Mesenchymal stem cell (in vitro differentiated cells and primary cell): Measurements from ENCODE around the gene BTN2A1.

Experiments used
- DNase-seq: peaks from one replicate; pipeline ENCODE4 v3.0.0-alpha.2; 2013
- H2AFZ ChIP-seq: one replicate; pipeline ENCODE4 v1.6.1; 2013; ENCODE audit warnings: low read depth, mild to moderate bottlenecking, control low read depth, inconsistent platforms, low read length, moderate library complexity
- H2AK5ac ChIP-seq: 2 replicates; pipeline ENCODE4 v1.6.1; 2013; ENCODE audit warnings: low read length, moderate library complexity, mild to moderate bottlenecking, inconsistent platforms; ENCODE audit not compliant: severe bottlenecking
- H2BK120ac ChIP-seq: one replicate; pipeline ENCODE4 v1.6.1; 2013; ENCODE audit warnings: low read depth, mild to moderate bottlenecking, inconsistent platforms, low read length, moderate library complexity
- H2BK12ac ChIP-seq, 2 experiments: one replicate each; pipeline ENCODE4 v1.6.1; 2013; ENCODE audit warnings: inconsistent platforms in 2 of 2, low read length in 2 of 2, mild to moderate bottlenecking in 2 of 2, moderate library complexity in 2 of 2, control low read depth in 1 of 2
- H2BK15ac ChIP-seq: one replicate; pipeline ENCODE4 v1.6.1; 2013; ENCODE audit warnings: mild to moderate bottlenecking, low read depth, inconsistent platforms; ENCODE audit not compliant: poor library complexity, severe bottlenecking
- H2BK5ac ChIP-seq: 2 replicates; pipeline ENCODE4 v1.6.1; 2013; ENCODE audit warnings: low read depth, mild to moderate bottlenecking, low read length, control low read depth, inconsistent platforms; ENCODE audit not compliant: poor library complexity, severe bottlenecking
- H3K14ac ChIP-seq, 2 experiments: one replicate each; pipeline ENCODE4 v1.6.1; 2013; ENCODE audit warnings: inconsistent platforms in 2 of 2, low read length in 2 of 2, control low read depth in 1 of 2, mild to moderate bottlenecking in 1 of 2, moderate library complexity in 1 of 2
- H3K18ac ChIP-seq, 2 experiments: one replicate each; pipeline ENCODE4 v1.6.1; 2013; ENCODE audit warnings: inconsistent platforms in 2 of 2, low read length in 2 of 2, control low read depth in 1 of 2, low read depth in 1 of 2, mild to moderate bottlenecking in 1 of 2
- H3K23ac ChIP-seq, 2 experiments: one replicate each; pipeline ENCODE4 v1.6.1; 2013; ENCODE audit warnings: inconsistent platforms in 2 of 2, low read length in 2 of 2, mild to moderate bottlenecking in 2 of 2, moderate library complexity in 2 of 2, control low read depth in 1 of 2
- H3K27ac ChIP-seq: 2 replicates; pipeline ENCODE4 v1.5.1; 2013; ENCODE audit warnings: mild to moderate bottlenecking, moderate library complexity, low read length, control low read depth, inconsistent platforms; ENCODE audit not compliant: poor library complexity, severe bottlenecking
- H3K27me3 ChIP-seq, 2 experiments: 2 replicates each; pipeline versions ENCODE4 v1.6.1 to v1.7.0; 2013; ENCODE audit warnings: low read length in 2 of 2, mild to moderate bottlenecking in 2 of 2, moderate library complexity in 2 of 2, control low read depth in 1 of 2, inconsistent platforms in 1 of 2; ENCODE audit not compliant: control insufficient read depth in 1 of 2, insufficient read depth in 1 of 2
- H3K36me3 ChIP-seq, 2 experiments: 2 replicates each; pipeline versions ENCODE4 v1.6.1 to v1.7.0; 2013; ENCODE audit warnings: low read length in 2 of 2, control low read depth in 1 of 2, inconsistent platforms in 1 of 2, low read depth in 1 of 2, mild to moderate bottlenecking in 1 of 2; ENCODE audit not compliant: insufficient read depth in 2 of 2, control insufficient read depth in 1 of 2
- H3K4ac ChIP-seq, 2 experiments: one replicate each; pipeline ENCODE4 v1.6.1; 2013; ENCODE audit warnings: inconsistent platforms in 2 of 2, low read length in 2 of 2, mild to moderate bottlenecking in 2 of 2, moderate library complexity in 2 of 2, control low read depth in 1 of 2, low read depth in 1 of 2
- H3K4me1 ChIP-seq: 2 replicates; pipeline ENCODE4 v1.6.1; 2013; ENCODE audit warnings: low read depth, low read length, control low read depth; ENCODE audit not compliant: control insufficient read depth, insufficient read depth
- H3K4me2 ChIP-seq: 2 replicates; pipeline ENCODE4 v1.6.1; 2013; ENCODE audit warnings: low read length, mild to moderate bottlenecking, inconsistent platforms; ENCODE audit not compliant: poor library complexity, severe bottlenecking
- H3K4me3 ChIP-seq, 2 experiments: 2 replicates each; pipeline versions ENCODE4 v1.5.1 to v1.7.0; 2013; ENCODE audit warnings: low read length in 2 of 2, mild to moderate bottlenecking in 2 of 2, control low read depth in 1 of 2, low read depth in 1 of 2; ENCODE audit not compliant: insufficient read depth in 1 of 2
- H3K79me1 ChIP-seq: replicated peaks from 2 replicates; pipeline ENCODE4 v1.6.1; 2013; ENCODE audit warnings: mild to moderate bottlenecking, control low read depth, low read length, inconsistent platforms; ENCODE audit not compliant: poor library complexity, severe bottlenecking
- H3K9ac ChIP-seq: 2 replicates; pipeline ENCODE4 v1.7.0; 2013; ENCODE audit warnings: mild to moderate bottlenecking, low read length, moderate library complexity
- H3K9me3 ChIP-seq: 2 replicates; pipeline ENCODE4 v1.7.0; 2013; ENCODE audit warnings: mild to moderate bottlenecking, low read length; ENCODE audit not compliant: control insufficient read depth
- H4K8ac ChIP-seq: one replicate; pipeline ENCODE4 v1.6.1; 2013; ENCODE audit warnings: inconsistent platforms, mild to moderate bottlenecking, low read length, moderate library complexity
- H4K91ac ChIP-seq: one replicate; pipeline ENCODE4 v1.6.1; 2013; ENCODE audit warnings: mild to moderate bottlenecking, low read length, inconsistent platforms
- WGBS: methylation state at CpG from one replicate; pipeline ENCODE4 v1.1.7; 2013; ENCODE audit warnings: mixed read lengths; 5-methylcytosine and 5-hydroxymethylcytosine counted together

BTN2A1 gene

DNA sequence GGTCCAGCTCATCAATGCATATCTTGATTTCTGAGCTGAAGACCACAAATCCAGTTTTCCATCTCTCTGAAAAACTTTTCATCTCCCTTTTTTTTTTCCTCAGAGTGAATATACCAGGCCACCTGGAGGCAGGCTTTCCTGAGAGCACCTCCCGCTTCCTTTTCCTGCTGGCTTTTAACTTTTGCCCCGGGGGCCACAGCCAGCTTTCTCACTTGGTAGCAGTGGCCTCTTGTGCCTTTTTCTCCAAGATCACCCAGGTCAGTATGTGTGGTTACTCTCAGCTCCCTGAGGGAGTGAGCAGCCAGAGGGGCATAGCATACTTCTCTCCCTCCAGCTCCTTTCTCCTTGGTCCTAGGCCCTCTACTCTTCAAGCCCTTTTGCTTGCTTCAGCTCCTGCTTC, 42.3 kb downstream of the BTN2A1 start, which contains the start of gene BTN1A1:
TSS of gene BTN1A1 (plus strand) at position 202 of the 400 bp plus-strand sequence. CDS start 984 bp downstream, outside the sequence.
- 46% methylated on average over 2 of the region's 2 CpGs for WGBS
- H3K4me2 ChIP-seq = no peak within 1 kb of the TSS

DNA sequence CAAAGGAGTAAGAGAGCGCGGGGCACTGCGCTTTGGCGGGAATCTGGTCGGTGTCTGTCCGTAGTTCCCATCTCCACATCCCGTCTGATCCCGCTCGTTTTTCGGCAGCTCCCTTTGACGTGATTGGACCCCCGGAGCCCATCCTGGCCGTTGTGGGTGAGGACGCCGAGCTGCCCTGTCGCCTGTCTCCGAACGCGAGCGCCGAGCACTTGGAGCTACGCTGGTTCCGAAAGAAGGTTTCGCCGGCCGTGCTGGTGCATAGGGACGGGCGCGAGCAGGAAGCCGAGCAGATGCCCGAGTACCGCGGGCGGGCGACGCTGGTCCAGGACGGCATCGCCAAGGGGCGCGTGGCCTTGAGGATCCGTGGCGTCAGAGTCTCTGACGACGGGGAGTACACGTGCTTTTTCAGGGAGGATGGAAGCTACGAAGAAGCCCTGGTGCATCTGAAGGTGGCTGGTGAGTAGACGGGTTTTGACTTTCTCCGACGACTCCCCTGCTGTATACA, 43.8 kb downstream of the BTN2A1 start:
- Histone ChIP-seq H3K79me1 (no peaks in the 10 kb centered on the region), H3K9me3 (no peaks in the 10 kb centered on the region), H2AFZ (no peak overlapping the region), H2BK15ac (peak overlapping the region; percentile 13), H3K18ac (no peak overlapping the region), H3K4me3 (peak overlapping the region; percentile 23 to 68), H2AK5ac (no peak overlapping the region), H2BK120ac (no peak overlapping the region), H3K4me1 (peaks cover 5% of the 10 kb centered on the region), H4K91ac (no peak overlapping the region), H2BK12ac (no peak overlapping the region), H3K36me3 (no peaks in the 10 kb centered on the region), H3K4me2 (peak overlapping the region; percentile 69), H3K23ac (no peak overlapping the region), H3K27ac (no peak overlapping the region), H2BK5ac (no peak overlapping the region), H3K14ac (no peak overlapping the region), H4K8ac (no peak overlapping the region), H3K9ac (peak overlapping the region; percentile 5), H3K4ac (no peak overlapping the region), H3K27me3 (peaks cover 18 to 31% of the 10 kb centered on the region in 2 experiments)
- WGBS = 5% methylated on average over 45 of the region's 49 CpGs
- peak; percentile 37 for DNase-seq

More for the DNA sequence above, 42.3 kb downstream of the BTN2A1 start, which contains the start of gene BTN1A1:
- H3K9ac ChIP-seq = no peak within 1 kb of the TSS
- no peaks in the 10 kb centered on the region for H3K9me3 ChIP-seq
- H2BK12ac ChIP-seq = no peak within 1 kb of the TSS
- no peak within 1 kb of the TSS for H2AFZ ChIP-seq
- H3K27ac ChIP-seq = no peak within 1 kb of the TSS
- no peak within 1 kb of the TSS for H4K91ac ChIP-seq
- no peak within 1 kb of the TSS for H3K23ac ChIP-seq
- no peak within 1 kb of the TSS for H2AK5ac ChIP-seq
- H2BK120ac ChIP-seq = no peak within 1 kb of the TSS
- no peak within 1 kb of the TSS for H3K18ac ChIP-seq
- H3K4me3 ChIP-seq = peak within 1 kb of the TSS in 1 of 2 experiments; percentile 68
- peaks cover 5% of the 10 kb centered on the region for H3K4me1 ChIP-seq
- H2BK5ac ChIP-seq = no peak within 1 kb of the TSS
- DNase-seq = no peak
- peaks cover 18 to 30% of the 10 kb centered on the region in 2 experiments for H3K27me3 ChIP-seq
- no peaks in the 10 kb centered on the region for H3K36me3 ChIP-seq
- no peak within 1 kb of the TSS for H3K14ac ChIP-seq
- no peak within 1 kb of the TSS for H4K8ac ChIP-seq
- no peaks in the 10 kb centered on the region for H3K79me1 ChIP-seq
- H3K4ac ChIP-seq = no peak within 1 kb of the TSS
- no peak within 1 kb of the TSS for H2BK15ac ChIP-seq

DNA sequence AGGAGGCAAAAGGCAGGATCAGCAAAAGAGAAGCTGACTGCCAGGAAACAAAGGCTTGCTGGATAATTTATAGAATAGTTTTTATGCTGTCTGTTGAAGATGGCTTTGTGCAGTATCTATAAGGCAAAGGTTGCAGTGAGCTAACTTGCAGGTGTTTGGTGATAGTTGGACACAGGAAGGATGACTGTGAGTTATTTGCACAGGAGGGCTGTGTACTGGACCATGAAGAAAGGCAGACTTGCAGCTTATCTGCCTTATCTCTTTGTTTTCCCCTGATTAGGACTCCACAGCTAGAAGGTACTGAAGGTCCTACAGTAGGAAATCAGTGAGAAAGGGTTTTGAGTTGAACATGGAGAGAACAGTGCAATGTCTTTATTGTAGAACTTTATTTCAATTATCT, 44.4 kb downstream of the BTN2A1 start:
- Histone ChIP-seq H3K36me3 (no peaks in the 10 kb centered on the region), H3K14ac (no peak overlapping the region), H4K91ac (no peak overlapping the region), H3K18ac (no peak overlapping the region), H4K8ac (no peak overlapping the region), H3K4ac (no peak overlapping the region), H3K27me3 (peaks cover 18 to 31% of the 10 kb centered on the region in 2 experiments), H3K9me3 (no peaks in the 10 kb centered on the region), H2BK120ac (no peak overlapping the region), H2AFZ (no peak overlapping the region), H3K4me3 (peak overlapping the region in 1 of 2 experiments; percentile 68), H2BK15ac (no peak overlapping the region), H3K79me1 (no peaks in the 10 kb centered on the region), H3K23ac (no peak overlapping the region), H2AK5ac (no peak overlapping the region), H3K9ac (no peak overlapping the region), H2BK12ac (no peak overlapping the region), H3K27ac (no peak overlapping the region), H3K4me2 (no peak overlapping the region), H3K4me1 (peaks cover 5% of the 10 kb centered on the region), H2BK5ac (no peak overlapping the region)
- no peak for DNase-seq

DNA sequence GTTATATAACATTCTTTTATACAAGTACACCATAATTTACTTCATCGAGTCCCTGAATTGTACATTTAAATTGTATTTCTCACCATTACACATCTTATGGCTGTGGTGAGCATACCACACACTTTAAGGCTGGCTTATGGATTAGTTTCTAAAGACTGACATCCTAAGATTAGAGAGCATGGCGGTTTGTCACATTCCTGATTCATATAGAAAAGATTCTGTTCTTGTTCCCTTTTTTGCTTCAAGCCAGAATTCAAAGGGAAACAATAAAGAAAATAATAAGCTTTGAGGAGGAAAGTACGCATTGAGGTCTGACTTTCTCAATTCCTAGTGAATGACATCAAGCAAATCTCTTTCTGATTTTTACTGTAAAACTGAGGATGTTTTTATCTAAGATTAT, 44.9 kb downstream of the BTN2A1 start:
- Histone ChIP-seq H2BK12ac (no peak overlapping the region), H2BK15ac (no peak overlapping the region), H2AFZ (no peak overlapping the region), H3K14ac (no peak overlapping the region), H3K27ac (no peak overlapping the region), H3K79me1 (no peaks in the 10 kb centered on the region), H3K27me3 (peaks cover 18 to 31% of the 10 kb centered on the region in 2 experiments), H2BK5ac (no peak overlapping the region), H3K23ac (no peak overlapping the region), H3K4ac (no peak overlapping the region), H3K36me3 (no peaks in the 10 kb centered on the region), H3K9ac (no peak overlapping the region), H2AK5ac (no peak overlapping the region), H4K8ac (no peak overlapping the region), H2BK120ac (no peak overlapping the region), H3K9me3 (no peaks in the 10 kb centered on the region), H3K4me2 (no peak overlapping the region), H3K4me1 (peaks cover 5% of the 10 kb centered on the region), H3K4me3 (no peak overlapping the region), H3K18ac (no peak overlapping the region), H4K91ac (no peak overlapping the region)
- DNase-seq = no peak
- 40% methylated on average over 1 of the region's 3 CpGs for WGBS
